Right lung (tissue), 5 donors: ENCODE measurements around the gene GLRX3. TPM values are rescaled to one million over a fixed set of nuclear protein-coding genes. Genes with fewer than 3 reads are reported as not detected.
A peak's percentile ranks its signal among the peaks of the same experiment; 100 is the strongest.
"Not testable (repeated sequence)": the region's sequence is repeated elsewhere in the genome, so short reads cannot be mapped to it uniquely, and the experiment has no call there.

ENCODE experiments used
- DNase-seq, 2 donors: peaks; one replicate each; pipeline ENCODE4 v3.0.0-alpha.2; 2013
- polyA plus RNA-seq, 5 donors: library from polyadenylated mRNA; unstranded; fragments of 120-200 nt; gene quantifications; one replicate each; pipeline versions ENCODE4 v1.2.1 to v1.2.3, GENCODE V29; 2013; ENCODE audit warnings: inconsistent platforms in 1 of 5, low replicate concordance in 1 of 5; ENCODE audit not compliant: insufficient read length in 5 of 5, insufficient read depth in 1 of 5

The GLRX3 gene
- polyA plus RNA-seq, 5 donors, result 74.2 to 98.1 (median 80.2) TPM

DNA sequence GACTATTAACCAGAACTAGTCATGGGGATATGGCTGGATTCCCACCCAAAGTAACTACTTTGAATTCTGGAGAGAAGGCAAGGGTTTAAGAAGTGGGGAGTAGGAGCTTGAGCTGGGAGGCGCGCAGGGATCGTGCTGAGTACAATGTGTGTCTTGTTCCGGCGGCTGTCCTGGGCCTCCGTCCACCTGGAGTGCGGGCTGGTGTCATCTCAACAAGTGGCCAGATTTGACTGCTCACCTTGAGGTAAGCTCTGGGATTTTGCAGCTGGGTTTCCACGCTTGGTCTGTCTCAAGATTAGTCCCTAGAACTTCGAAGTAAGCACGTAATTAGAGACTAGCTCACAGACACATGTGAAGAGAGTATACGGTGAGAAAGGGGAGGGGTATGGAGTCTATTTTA, 49.4 kb downstream of the GLRX3 start:
- no peak for DNase-seq

DNA sequence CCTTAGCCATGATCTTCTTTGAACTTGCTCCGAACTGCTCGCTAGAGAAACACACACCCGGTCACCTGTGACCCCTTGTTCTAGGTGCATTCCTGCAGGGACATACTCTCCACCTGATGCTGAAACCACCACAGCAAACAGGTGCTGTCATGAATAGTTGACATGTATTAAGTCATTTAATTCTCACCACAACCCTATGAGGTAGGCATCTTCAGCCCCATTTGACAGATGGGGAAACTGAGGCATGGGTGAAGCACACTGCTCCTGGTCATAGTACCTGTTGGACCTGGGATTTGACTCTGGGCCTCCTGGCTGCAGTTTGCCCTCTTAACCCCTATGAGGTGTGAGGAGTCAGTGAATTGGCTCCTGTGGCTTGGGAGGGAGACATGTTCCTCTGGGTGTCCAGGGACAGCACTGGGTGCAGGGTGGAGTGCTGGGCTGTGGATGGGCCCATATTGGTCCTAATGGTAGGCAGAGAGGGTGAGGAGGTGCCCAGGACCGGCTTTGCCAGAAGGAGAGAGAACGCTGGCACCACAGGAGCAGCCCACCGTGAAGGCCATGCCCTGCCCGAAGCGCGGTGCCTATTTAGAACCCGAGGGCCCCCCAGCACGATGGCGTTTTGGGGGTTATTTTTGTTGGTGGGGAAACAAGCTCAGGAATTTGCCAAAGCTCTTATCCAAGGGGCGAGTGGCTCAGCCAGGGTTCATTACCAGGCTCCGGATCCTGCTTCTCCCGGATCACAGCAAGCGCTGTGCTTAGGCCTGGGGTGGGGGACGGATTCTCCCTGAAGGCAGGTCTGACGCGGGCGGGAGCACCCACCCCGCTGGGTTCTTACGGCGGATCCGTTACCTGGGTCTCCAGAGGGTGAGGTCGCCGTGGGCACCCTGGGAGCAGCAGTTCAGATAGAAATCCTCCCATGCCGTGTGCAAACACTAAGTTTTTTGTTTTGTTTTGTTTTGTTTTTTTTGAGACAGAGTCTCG, 52.3 kb downstream of the GLRX3 start:
- no peak for DNase-seq

DNA sequence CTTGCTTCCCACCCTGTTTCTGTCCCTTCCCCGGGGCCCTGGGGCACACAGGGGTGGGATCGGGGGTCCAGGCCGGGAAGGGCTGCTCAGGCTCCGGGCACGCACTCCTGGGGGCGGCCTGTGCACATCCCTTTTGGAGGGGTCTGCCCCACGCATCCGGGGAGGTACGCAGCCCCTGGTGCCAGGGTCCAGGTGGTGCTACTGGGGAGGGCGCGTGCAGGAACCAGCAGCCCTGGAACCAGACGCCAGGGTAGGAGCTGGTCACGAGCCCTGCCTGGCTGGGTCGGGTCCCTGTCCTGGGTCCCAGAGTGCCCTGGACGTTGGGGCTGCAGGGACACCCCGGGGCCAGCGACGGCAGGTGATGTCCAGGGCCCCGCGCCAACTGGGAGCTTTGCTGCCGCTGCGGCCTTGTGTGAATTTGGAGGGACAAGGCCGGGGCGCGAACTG, 53.4 kb downstream of the GLRX3 start:
- DNase-seq, result no peak

DNA sequence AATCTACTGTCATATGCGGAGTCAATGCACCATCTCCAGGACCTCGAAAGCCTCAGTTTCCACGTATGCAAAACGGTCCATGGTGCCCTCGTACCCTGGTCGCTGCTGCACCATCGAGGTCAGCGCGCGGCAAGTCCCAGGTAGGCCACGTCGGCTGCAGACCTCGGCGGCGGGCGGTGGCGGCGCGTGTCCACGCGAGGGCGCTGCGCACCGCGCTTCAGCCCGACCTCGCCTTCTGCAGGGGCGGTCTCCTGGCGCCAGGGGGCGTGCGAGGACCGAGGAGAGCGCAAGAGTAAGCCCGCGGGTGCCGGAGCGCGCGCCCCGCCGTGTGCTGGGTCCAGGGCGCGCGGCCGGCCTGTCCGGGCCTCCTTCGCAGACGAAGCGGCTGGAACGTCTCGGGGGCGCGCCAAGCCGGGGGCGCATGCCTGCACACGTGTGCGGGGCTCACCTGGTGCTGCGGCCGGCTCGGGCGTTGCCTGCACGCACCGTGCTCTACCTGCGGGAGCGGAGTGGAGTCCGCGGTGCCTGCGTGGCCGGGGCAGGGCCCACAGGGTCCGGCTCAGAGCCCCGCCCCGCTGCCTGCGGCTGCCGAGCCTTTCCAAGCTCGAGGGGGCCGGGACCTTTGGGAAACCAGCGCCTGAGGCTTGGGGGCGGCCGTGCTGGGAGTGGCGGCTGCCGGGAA, 54.0 kb downstream of the GLRX3 start:
- peak; percentile 91 for DNase-seq

DNA sequence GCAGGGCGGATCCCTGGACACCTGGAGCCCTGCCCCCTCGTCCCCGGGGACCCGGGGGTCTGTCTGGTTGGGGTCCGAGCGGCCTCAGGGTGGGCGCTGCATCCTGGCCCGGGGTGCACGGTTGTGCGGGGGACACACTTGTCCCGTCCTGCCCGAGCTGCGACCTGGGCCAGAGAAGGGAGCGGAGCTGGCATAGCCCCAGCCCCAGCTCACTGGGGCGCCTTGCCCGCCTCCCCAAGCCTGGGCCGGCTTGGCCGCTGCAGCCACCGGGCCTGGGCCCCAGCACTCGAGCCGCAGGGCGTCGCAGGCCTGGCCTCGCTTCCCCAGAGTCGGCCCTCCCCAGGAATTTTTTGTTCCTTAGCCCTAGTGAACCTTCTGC, 54.5 kb downstream of the GLRX3 start:
- peak in 1 of 2 donors; percentile 16 for DNase-seq

DNA sequence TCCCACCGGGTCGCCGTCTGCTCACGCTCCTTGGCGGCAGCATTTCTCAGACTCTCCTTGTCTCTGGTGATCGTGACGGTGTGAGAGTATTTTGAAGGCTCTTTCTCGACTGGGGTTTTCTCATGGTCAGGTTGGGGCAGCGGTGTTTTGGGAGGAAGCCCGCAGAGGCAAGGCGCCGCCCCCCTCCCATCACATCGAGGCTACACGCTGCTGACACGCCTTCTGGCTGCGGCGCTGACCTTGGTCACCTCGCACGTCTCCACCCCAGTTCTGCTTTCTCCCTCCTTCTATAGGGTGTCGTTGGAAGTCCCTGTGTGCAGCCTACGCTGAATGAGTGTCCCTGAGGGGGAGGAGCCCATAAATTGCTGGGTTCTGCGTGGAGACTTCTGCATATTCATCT, 55.2 kb downstream of the GLRX3 start:
- no peak for DNase-seq

DNA sequence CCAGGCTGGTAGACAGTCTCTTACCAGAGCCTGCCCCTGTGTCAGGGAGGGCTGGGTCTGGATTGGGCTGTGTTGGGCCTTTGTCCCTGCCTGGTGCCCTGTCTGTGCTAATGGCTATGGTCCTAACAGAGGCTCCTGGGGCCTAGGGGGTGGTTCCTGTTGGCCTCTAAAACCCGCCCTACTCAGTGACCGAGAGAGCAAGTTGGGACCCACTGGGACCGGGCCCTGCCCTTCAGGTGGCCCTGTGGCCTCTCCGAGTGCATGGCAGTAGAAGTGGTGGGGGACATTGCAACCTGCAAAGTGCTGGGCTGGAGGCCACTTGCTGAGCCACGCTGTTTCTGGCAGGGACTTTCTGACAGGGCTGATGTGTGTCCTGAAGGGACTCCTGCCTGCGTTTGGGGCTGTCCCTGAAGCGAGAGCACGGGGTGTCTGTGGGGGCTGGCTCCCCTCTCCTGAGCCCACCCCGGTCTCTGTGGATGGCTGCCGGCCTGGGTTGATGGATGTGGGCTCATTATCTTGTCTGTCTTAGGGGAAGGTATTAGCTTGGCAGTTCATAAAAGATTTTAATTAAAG, 56.2 kb downstream of the GLRX3 start:
- DNase-seq, result no peak

DNA sequence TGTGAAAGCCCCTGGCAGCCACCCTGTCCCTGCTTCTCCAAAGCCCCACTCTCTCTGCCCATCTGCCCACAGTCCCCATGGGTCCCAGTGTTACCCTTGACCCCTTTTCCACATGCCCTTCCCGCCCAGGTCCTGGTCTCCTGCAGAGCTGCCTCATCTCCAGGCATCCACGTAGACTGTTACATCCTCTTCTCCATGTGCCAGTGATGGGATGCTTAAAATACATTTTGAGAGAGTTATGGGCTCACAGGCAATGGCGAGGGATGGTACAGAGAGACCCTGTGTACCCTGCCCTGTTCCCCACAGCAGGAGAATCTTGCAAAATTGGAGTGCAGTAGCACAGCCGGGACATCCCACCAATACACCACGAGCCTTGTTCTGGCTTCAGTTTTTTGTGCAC, 56.8 kb downstream of the GLRX3 start:
- no peak for DNase-seq

DNA sequence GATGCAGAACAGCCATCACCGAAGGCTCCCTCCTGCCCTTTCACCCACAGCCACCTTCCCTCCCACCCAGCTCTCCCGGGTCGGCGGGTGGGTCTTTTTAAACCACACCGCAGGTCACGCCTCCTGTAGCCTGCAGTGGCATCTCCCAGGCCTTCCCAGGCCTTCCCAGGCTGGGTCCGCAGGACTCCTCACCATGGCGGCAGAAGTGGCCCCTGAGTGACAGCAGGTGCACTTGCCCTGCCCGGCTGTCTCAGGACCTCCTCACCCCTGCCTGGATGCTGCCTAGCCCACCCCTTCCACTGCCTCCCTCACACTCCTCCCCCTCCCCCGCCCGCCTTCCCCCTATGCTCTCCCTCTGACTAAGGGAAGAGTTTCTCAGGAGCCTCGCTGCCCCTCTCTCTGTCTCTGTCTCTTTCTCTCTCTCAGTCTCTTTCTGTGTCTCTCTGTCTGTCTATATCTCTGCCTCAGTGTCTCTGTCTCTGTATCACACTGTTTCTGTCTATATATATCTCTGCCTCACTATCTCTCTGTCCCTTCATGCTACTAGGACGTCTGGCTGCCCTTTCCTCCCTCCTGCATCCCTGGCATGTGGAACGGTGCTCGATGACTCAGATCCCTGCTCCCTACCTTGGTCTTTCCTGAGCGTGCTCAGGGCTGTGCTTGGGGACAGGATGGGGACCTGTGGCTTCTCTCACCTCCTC, 57.5 kb downstream of the GLRX3 start:
- no peak for DNase-seq

DNA sequence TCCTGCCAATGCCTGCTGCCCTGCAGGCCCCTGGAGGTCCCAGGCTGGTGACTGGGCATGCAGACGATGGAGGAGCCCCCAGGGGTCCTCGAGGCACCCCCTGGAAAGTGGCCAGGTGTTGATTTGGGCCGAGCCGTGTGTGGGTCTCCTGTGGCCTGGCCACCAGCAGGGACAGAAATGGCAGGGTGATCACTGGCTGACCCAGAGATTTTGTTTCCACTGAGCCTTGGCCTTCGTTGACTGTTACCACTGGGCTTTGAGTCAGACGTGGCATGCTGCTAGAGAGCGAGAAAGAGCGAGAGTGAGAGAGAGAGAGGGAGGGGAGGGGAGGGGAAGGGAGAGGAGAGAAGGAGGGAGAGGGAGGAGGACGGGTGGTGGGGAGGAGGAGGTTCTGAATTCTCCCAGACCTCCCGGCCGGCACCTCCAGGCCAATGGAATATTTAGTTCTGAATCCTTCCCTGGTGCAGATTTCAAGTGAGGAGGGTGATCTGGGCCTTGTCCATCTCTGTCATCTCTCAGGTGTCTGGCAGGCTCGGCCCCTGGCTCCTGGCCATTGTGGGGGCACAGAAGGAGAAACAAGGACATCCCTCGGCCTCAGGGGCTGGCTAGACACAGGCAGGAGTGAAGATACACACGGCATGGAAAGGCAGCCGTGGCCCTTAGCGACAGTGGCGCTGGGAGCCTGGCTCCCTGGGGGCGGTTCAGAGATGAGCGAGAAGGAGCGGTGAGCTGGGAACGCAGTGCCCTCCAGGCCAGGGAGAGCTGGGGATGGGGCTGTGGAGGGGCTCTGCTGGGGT, 58.2 kb downstream of the GLRX3 start:
- no peak for DNase-seq

DNA sequence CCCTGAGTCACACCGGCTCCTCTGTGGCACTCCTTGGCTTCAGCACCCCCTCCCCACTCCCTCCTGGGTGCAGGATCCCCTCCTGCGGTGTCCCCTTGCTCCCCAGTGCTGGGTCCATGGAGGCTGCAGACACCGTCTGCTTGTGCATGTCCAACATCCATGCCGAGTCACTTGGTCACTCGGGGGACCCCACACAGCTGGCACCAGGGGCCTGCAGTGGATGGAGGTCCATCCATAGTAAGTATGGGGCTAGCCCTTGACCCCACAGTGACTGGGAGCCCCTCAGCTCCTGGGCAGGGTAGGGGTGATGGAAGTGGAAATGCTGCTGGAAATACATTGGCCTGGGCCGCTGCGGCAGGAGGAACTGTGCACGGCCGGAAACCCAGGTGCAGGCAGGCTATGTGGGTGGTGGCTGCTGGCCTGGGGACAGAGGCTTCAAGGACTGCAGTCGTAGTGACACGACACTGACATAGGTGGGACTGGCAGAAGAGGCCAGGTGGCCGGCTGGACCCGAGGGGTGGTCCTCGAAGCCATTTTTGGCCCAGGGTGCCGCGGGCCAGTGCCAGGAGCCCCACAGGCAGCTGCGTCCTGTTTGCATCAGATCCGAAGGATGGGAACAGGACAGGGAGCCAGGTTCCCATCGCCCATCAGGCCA, 58.9 kb downstream of the GLRX3 start:
- DNase-seq, result no peak

DNA sequence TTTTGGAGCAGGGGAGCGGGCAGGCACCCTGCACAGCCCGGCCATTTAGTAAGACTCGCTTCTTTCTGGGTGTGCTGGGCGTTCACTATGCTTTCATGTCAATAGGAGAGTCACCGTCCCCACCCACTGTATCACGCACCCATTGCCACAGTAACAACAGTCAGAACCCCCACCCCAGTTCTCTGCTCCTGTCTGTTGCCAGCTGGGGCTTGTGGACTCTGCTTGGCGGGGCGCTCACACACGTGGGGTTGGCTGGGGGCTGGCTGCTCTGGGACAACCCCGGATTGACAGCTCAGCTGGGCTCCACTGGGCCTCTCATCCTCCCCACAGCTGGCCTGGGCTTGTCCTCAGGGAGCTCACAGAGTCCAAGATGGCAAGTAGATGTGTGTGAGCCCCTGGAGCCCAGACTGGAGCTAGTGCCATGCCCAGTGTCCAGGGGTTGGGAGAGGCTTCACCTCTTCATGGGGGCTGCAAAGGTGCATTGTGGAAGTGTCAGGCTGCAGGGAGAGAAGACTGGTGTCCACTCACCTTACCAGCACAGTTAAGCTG, 59.6 kb downstream of the GLRX3 start:
- DNase-seq, result no peak

DNA sequence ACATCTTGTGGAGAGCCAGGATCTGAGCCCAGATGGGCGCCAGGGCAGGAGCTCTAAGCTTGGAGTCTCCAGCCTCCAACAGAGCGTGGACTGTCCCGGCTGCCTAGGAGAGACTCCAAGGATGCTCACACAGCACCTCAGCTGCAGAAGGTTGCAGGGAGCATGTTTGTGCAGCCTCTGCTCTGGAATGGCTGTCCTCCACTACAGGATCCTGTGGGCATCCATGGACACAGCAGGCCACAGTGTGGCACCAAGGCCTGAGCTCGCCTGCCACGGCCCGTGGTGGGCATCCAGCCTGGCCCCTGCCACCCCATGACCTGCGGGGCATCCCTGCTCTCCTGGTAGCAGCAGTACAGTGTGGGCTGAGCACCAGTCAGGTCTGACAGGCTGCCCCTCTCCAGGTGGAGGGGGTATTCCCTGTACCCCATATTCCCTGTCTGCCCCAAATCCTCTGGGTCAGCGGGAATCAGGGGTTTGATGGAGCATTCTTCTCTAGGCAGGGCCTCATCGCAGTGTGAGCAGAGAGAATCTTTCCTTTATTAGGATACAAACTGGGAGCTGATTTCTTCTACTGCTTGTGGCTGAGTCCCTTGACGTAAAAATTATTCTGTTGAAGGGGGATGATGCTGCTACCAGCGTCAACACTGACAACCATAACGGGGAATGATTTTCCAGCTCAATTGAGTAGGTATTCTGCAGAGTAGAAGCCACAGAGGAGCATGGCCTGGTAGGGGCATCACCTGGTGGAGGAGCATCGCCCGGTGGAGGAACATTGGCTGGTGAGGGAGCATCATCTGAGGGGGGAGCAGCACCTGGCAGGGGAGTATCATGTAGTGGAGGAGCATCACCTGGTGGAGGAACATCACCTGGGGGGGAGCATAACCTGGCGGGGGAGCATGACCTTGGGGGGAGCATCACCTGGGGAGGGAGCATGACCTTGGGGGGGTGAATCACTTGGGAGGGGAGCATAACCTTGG, 60.6 kb downstream of the GLRX3 start:
- no peak for DNase-seq

DNA sequence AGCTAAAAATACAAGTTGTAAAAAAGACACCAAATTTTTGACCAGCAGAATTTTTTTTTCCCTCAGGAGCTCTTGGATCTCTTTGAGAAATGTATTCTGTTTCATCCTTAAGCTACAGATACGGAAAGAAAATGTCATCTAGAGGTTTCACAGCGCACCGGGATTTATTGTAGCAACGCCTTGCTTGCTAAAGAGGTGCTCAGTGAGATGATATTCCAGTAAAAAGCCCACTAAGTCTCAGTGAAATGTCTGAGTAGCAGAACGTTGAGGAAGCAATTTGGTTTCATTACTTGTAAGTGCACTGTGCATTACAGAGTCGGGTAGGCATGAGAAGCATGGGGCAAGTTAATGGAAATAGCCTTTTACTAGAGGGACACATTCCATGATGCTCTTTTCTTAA, 62.5 kb downstream of the GLRX3 start:
- DNase-seq, result no peak

DNA sequence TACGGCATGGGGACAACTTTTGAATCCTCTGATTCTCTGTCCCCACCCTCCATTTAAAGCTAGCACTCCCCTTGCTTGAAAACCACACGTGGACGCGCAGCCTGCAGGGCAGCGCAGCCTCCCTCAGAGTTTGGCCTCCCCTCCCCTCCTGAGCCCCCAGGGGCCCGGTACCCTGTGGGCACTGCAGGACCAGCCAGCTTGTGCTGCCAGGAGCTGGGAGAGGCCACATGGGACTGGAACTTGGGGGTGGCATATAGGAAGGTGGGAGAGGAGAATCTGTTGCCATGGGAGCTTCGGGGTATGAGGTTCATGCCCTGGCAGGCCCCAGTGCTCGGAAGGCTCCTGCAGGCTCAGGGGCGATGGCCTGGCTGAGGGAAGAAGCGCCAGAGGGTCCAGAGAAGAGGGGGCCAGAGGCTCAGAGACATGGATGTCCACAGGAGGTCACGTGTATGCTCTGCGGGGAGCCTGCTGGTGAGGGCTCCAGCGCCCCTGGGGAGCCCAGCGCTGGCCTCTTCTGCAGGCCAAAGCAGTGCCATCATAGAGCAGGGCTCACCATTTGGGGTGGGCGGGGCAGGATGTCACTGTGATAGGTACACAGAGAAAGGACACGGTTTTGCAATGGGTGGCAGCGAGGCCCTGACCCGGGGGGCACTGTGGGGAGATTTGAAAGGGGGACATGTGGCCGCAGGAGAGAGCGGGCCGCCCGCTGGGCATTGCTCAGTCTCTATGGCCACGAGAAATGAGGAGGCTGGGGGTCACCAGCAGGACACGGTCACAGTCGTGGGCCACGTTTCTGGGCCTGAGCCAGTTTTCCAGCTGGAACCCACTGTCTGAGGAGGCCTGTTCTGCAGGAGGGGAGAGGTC, 64.2 kb downstream of the GLRX3 start:
- no peak for DNase-seq

DNA sequence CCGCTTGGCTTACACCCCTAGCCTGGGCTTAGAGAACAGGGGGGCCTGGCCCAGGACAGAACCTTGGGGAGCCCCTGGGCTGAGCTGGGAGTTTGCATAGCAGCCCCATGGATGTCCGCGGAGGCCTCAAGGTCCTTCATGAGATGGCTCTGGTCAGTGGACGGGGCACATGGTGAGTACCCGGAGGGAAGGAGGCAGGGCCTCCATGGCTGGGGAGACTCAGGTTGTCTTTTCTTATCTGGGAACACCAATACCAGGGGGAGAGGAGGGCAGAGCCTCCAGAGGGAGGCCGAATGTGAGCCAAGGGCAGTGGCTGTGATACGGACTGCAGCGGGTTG, 64.8 kb downstream of the GLRX3 start:
- DNase-seq, result no peak

DNA sequence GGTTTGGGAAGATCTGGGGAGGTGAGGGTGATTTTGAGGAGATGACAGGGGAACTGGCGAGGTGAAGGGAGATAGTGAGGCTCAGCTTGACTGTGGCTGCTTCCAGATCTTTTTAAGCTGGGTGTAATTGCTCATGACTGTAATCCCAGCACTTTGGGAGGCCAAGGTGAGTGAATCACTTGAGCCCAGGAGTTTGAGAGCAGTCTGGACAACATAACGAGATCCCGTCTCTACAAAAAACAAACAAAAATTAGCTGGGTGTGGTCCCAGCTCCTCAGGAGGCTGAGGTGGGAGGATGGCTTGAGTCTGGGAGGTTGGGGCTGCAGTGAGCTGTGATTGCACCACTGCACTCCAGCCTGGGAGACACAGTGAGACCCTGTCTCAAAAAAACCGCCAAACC, 66.0 kb downstream of the GLRX3 start:
- DNase-seq, result not testable (repeated sequence)

DNA sequence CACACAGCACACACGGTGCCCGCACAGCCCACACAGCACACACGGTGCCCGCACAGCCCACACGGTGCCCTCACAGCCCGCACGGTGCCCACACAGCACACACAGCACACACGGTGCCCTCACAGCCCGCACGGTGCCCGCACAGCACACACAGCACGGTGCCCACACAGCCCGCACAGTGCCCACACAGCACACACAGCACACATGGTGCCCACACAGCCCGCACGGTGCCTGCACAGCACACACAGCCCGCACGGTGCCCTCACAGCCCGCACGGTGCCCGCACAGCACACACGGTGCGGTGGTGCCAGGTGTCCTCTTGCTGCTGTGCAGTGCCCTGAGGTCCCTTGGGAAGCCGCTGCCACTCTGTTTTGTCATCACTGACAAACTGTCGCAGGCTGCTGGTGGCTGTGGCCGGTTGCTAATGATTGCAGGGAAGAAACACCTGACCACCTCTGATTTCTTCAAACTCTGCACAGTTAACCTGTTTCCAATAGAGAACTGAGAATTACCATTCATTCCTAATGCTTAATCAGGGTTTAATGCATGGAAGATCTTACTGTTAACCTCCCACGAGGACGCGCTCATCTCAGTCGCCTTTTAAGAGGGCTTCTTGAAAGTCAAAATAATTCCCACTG, 66.9 kb downstream of the GLRX3 start:
- no peak for DNase-seq
